Hindlimb muscle (tissue), 1 donor: ENCODE results near the gene TCP11L1. TPM values are rescaled to one million over a fixed set of nuclear protein-coding genes. Genes with fewer than 3 reads are reported as not detected.
"Not testable (repeated sequence)": the region's sequence is repeated elsewhere in the genome, so short reads cannot be mapped to it uniquely, and the experiment has no call there.

ENCODE experiments used
- DNase-seq: peaks from one replicate; pipeline ENCODE4 v3.0.0-alpha.2; 2013
- polyA plus RNA-seq: library from polyadenylated mRNA; unstranded; fragments of 120-200 nt; gene quantifications from one replicate; pipeline ENCODE4 v1.2.1, GENCODE V29; 2013; ENCODE audit not compliant: insufficient read length

TCP11L1 gene
- polyA plus RNA-seq, 1 donor = 12.8 TPM

- DNase-seq = peak; percentile 57
Observed at GRCh38 chr11:33065445-33066178, 26.2 kb downstream of the TCP11L1 start.

- DNase-seq = no peak
Observed at GRCh38 chr11:33067294-33067693, 27.9 kb downstream of the TCP11L1 start.

GRCh38 chr11:33068611-33069340, 29.4 kb downstream of the TCP11L1 start:
- DNase-seq = no peak

GRCh38 chr11:33072465-33072864, 33.1 kb downstream of the TCP11L1 start:
- no peak for DNase-seq

GRCh38 chr11:33083918-33084317, 44.5 kb downstream of the TCP11L1 start:
- DNase-seq = no peak

- no peak for DNase-seq
Observed at GRCh38 chr11:33086017-33086416, 46.6 kb downstream of the TCP11L1 start.

- no peak for DNase-seq
Observed at GRCh38 chr11:33089776-33090175, 50.4 kb downstream of the TCP11L1 start.

GRCh38 chr11:33094157-33094556, 54.8 kb downstream of the TCP11L1 start:
- DNase-seq = no peak

GRCh38 chr11:33103836-33104235, 64.5 kb downstream of the TCP11L1 start:
- DNase-seq = no peak

- DNase-seq = no peak
Observed at GRCh38 chr11:33109294-33109895, 70.0 kb downstream of the TCP11L1 start.

- peak; percentile 14 for DNase-seq
Observed at GRCh38 chr11:33110083-33110482, 70.7 kb downstream of the TCP11L1 start.

- DNase-seq = no peak
Observed at GRCh38 chr11:33116535-33116934, 77.2 kb downstream of the TCP11L1 start.

- DNase-seq = not testable (repeated sequence)
Observed at GRCh38 chr11:33122696-33123095, 83.3 kb downstream of the TCP11L1 start.

Other genes starting within 250 kb of the TCP11L1 start
- gene CCDC73, start 244.9 kb upstream of the TCP11L1 start, polyA plus RNA-seq = not detected
- 0.36 TPM for gene PRRG4, start 209.6 kb upstream of the TCP11L1 start, polyA plus RNA-seq
- 18.5 TPM for gene QSER1, start 146.8 kb upstream of the TCP11L1 start, polyA plus RNA-seq
- 17.2 TPM for gene DEPDC7, start 23.7 kb upstream of the TCP11L1 start, polyA plus RNA-seq
- 36.6 TPM for gene CSTF3, start 121.9 kb downstream of the TCP11L1 start, polyA plus RNA-seq
- gene HIPK3, start 217.8 kb downstream of the TCP11L1 start, polyA plus RNA-seq = 85.1 TPM